Stimulated activated CD4-positive, alpha-beta T cell treated with anti-CD3 and anti-CD28 coated beads, Interleukin-1b, Interleukin-23, amount 100 ng/mL, for 1 hour (primary cell): ENCODE data around the gene IL12RB2.
"Not testable (repeated sequence)": the region's sequence is repeated elsewhere in the genome, so short reads cannot be mapped to it uniquely, and the experiment has no call there.

Source experiments
- DNase-seq, 2 donors: peaks; one replicate each; pipeline ENCODE4 v3.0.0-alpha.2; 2020; ENCODE audit warnings: low read depth in 2 of 2

The IL12RB2 gene

DNA sequence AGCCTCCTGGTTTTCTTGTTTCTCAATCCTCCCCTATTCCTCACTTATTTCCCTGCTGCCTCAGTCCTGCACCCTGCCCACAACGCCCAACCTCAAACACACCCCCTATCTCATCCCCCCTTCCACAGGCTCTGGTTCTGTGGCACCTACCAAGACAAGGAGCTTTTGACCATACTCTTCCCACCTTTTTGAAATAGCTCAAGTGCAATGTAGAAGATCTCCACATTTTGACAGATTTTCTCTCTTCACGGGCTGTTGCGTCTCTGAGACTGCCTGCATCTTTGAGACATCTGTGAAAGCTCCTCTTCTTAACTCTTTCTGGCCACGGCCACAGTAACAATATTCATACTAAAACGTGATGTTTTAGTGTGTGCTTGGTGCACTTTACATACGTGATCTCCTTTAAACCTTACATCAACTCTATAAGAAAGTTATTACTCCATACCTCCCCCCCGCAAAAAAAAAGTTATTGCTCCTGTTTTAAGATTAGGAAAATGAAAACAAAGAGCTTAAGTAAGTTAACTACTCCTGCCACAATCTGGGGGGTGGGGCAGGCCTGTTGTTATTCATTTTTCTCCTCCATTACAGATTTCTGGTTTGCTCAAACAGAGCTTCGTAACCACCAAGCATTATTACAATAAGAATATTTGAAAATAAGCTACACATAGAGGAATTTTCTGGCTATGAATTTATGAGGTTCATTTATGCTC lies 124.4 kb downstream of the IL12RB2 start:
- no peak for DNase-seq

DNA sequence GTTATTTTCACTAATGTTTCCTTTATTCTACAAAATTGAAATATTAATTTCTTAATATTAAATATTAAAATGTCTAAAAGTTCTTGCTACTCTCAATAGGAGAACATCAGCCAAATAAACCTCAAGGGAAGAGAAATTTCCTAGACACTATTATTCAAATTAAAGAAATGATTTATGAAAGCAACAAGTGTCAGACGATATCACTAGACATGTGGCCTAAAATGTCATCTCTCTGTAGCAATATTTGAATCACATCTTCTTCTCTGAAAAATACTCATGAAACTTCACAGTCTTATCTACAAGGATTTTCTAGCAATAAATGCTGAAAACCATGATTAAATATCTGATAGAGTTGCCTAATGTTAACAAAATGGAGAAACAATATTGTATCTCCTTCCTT lies 125.1 kb downstream of the IL12RB2 start:
- DNase-seq, result no peak

DNA sequence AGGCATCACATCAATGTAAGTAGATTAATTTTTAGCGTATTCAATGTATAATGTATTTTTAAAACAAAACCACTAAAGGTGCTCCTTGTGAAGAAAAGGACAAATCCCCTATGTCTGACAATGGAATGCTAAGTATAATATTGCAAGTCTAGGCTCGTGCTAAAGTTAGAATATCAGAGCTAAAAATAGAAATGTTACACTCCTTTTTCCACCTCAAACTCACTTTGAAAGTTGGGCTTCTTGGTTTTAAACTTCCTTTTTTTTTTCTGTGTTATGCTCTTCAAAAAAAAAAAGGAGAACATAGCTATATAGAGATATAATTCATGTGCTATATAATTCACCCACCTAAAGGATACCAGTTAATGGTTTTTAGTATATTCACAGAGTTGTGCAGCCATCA lies 126.2 kb downstream of the IL12RB2 start:
- DNase-seq, result no peak

DNA sequence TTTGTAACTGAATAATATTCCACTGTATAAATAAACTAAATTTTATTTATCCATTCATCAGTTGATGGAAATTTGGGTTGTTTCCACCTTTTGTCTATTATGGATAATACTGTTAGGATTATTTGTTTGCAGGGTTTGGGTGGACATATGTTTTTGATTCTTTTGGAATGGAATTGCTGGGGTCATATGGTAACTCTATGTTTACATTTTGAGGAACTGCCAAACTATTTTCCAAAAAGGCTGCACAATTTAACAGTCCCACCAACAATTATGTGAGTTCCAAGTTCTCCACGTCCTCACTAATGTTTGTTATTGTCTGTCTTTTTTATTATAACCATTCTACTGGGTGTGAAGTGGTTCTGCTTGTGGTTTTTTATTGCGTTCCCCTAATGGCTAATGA lies 126.8 kb downstream of the IL12RB2 start:
- no peak for DNase-seq

DNA sequence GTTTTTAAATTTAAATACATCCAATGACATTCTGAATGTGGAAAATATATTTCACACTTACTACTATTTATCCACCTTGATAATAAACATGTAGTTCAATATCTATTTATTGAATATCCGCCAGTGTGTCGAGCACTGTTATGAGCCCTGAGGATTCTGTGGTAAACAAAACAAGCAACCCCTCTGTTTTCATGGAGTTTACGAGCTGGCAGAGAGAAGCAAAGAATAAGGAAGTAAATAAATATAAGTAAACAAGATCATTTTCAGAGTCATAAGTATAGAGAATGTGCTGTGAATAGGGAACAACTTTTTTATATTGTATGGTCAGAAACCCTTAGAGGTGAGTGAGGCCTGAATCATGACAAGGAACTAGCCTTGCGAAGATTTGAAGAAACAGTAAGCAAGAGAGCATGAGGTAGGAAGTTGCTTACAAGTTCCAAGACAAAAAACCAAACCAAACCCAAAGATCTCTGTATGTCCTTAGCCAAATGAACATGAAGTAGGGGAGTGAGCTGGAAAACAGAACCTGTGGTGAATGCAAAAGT lies 128.9 kb downstream of the IL12RB2 start:
- no peak for DNase-seq

GRCh38 chr1:67437961-67438360 lies 130.3 kb downstream of the IL12RB2 start:
- DNase-seq, result no peak

- DNase-seq, result no peak
These were observed 131.8 kb downstream of the IL12RB2 start for GRCh38 chr1:67439277-67440029.

DNA sequence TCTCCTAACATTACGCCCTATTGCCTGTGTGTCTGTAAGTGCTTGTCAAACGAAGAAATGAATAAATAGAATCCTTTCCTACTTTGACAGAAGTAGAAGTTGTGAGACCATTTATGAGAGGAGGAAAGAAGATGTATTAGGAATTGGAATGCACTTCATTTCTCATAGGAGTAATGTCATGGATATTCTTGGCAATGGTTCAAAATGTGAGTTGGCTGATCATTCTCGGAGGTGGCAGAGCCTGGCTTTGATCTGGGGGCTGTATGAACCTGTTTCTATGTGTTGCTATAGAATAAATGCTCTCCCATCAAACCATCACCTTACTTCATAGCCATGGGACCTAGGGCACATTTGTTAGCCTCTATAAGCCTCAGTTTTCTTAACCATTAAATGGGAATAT lies 132.7 kb downstream of the IL12RB2 start:
- no peak for DNase-seq

DNA sequence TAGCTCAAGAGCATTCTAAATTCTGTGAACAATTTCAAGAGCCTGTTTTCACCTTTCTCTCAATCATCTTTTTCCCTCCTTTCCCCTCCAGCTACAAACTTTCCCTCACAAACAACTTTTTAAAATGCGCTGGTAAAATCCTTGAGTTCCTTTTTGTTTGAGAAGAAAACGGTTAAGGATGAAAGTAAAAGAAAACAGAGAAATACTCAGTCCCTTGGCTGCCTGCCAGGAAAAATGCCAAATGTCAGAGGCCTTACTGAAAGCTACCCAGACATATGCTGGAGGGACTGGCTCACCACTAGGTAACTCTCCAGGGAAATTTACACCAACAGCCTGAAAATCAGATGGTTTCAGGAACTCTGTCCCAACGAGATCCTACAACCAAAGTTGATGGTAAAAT lies 133.5 kb downstream of the IL12RB2 start:
- DNase-seq, result peak in 1 of 2 donors; percentile 24

- DNase-seq, result no peak
These were observed 134.1 kb downstream of the IL12RB2 start for GRCh38 chr1:67441739-67442281.

DNA sequence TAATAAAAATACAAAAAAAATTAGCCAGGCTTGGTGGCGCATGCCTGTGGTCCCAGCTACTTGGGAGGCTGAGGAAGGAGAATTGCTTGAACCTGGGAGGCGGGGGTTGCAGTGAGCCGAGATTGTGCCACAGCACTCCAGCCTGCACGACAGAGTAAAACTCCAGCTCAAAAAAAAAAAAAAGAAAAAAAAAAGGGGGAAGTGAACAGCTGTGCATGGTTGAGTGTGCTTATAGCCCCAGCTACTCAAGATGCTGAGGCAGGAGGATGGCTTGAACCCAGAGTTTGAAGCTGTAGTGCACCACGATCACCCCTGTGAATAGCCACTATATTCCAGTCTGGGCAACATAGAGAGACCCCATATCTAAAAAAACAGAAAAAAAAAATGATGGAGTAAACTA lies 138.3 kb downstream of the IL12RB2 start:
- not testable (repeated sequence) for DNase-seq
